GM12873 (cell line): Measurements from ENCODE around the gene NKD2.

Experiments
- TF ChIP-seq, protein P1 (sequence below): IDR thresholded peaks from 2 replicates; pipeline ENCODE4 v1.5.1; 2012; ENCODE audit warnings: low read depth, mild to moderate bottlenecking, moderate library complexity, low read length, control low read depth; ENCODE audit not compliant: insufficient read depth; ENCODE audit errors: missing control alignments

The NKD2 gene

GRCh38 chr5:1034986-1035385 is 26.4 kb downstream of the NKD2 start:
- TF ChIP-seq, protein P1, sequence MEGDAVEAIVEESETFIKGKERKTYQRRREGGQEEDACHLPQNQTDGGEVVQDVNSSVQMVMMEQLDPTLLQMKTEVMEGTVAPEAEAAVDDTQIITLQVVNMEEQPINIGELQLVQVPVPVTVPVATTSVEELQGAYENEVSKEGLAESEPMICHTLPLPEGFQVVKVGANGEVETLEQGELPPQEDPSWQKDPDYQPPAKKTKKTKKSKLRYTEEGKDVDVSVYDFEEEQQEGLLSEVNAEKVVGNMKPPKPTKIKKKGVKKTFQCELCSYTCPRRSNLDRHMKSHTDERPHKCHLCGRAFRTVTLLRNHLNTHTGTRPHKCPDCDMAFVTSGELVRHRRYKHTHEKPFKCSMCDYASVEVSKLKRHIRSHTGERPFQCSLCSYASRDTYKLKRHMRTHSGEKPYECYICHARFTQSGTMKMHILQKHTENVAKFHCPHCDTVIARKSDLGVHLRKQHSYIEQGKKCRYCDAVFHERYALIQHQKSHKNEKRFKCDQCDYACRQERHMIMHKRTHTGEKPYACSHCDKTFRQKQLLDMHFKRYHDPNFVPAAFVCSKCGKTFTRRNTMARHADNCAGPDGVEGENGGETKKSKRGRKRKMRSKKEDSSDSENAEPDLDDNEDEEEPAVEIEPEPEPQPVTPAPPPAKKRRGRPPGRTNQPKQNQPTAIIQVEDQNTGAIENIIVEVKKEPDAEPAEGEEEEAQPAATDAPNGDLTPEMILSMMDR, result no peak

DNA sequence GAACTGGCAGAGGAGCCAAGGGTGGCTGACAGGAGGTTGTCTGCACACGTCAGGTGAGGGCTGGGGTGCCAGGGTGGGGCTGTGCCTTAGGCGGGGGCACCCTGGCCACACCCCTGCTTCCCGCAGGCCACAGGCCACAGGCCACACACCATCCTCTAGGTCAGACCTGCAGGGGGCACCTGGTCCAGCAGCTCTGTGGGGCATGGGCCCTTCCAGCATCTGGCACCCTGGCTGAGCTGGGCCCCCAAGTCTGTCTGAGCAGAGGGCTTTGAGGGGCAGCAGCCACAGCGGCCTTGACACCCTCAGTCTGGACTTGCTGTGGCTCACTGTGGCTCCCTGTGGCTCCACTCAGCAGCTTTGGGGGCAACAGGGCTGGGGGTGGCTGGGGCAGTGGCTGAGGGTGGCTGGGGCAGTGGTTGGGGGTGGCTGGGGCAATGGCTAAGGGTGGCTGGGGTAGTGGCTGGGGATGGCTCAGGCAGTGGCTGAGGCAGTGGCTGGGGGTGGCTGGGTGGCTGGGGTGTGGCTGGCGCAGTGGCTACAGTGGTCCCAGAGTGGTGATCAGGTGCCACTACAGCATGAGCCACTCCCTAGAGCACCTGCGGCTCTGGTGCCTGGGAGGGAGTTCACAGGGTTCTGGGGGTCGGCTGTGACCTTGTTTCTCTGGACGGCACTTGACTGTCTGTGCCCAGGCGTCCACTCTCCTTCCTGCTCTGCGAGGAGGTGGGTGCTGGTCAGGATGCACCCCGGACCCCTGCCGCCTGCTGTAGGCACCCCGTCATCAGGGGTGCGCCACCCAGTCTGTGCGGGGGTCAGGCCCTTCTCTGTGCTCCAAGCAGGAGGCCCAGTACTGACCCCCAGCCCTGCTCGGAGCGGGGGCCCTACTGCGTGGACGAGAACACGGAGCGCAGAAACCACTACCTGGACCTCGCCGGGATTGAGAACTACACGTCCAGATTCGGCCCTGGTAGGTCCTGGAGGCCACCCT is 27.1 kb downstream of the NKD2 start:
- TF ChIP-seq, protein P1, result no peak

DNA sequence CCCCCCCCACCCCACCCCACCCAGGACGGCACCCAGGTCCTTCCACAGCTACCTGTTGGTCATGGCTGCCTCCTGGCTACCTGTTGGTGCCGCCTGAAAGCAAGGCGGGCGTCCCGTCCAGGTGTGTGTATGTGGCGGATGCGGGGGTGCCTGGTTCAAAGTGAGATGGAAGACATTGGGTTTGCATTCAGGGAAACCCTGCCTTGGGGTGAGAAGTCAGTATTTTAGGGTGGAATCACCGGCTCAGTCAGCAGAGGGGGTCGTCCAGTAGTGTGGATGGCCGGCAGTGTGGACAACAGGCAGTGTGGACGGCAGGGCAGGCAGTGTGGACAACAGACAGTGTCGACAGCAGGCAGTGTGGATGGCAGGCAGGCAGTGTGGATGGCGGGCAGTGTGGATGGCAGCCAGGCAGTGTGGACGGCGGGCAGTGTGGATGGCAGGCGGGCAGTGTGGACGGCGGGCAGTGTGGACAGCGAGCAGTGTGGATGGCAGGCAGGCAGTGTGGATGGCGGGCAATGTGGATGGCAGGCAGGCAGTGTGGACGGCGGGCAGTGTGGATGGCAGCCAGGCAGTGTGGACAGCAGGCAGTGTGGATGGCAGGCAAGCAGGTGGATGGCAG is 28.0 kb downstream of the NKD2 start:
- TF ChIP-seq, protein P1, result no peak

- TF ChIP-seq, protein P1, result no peak
These were observed 28.6 kb downstream of the NKD2 start for GRCh38 chr5:1037123-1037670.

DNA sequence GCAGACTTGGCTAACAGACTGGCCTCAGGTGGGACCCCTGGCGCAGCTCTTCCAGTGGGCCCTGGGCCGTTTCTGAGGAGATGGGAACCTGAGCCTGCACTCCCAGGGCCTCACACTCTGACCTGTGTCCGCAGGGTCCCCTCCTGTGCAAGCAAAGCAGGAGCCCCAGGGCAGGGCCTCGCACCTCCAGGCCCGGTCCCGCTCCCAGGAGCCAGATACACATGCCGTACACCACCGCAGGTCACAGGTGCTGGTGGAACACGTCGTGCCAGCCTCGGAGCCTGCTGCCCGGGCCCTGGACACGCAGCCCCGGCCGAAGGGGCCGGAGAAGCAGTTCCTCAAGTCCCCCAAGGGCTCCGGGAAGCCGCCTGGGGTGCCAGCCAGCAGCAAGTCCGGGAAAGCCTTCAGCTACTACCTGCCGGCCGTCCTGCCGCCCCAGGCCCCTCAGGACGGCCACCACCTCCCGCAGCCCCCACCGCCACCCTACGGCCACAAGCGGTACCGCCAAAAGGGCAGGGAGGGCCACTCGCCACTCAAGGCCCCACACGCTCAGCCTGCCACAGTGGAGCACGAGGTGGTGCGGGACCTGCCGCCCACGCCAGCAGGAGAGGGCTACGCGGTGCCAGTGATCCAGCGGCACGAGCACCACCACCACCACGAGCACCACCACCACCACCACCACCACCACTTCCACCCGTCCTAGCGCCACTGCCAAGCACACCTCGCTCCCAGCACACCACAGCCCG is 29.2 kb downstream of the NKD2 start:
- TF ChIP-seq, protein P1, result no peak

DNA sequence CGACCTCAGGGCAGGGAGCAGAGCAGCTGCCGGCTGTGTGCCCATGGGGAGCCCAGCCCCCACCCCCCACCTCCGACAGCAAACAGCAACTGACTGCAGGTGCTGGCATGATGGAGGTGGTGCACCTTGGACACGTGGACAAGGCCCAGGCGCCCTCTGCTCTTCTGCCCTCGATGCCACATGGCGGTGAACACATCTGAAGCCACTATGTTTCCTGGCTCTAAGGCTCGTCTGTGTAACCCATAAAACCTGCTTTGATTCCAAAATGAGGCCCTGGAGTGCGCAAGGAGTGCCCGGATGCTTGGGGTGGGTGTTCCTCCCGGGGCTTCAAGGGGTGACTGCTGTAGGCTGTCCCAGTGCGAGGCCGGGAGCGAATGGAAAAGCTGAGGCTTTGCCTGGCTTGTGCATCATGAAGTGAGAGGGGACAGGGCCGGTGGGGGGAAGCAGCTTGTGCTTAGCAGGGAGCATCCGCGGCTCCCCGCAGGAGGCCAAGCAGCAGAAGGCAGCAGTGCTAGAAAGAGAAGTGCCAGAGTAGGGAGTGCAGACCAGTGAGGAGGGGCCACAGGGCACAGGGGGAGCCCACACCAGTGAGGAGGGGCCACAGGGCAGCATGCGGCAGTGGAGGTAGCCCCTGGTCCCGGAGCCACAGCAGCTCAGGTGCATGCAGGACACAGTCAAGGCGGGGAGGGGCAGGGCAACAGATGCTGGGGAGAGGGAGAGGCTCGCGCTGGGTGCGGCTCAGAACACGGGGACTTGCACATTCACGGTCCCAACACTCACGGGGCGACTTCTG is 30.0 kb downstream of the NKD2 start:
- TF ChIP-seq, protein P1, result no peak
